Panc1 (cell line): ENCODE data around the gene RNU5B-1. TPM values are rescaled to one million over a fixed set of nuclear protein-coding genes. Genes with fewer than 3 reads are reported as not detected.

Experiments used
- ATAC-seq: fragments of 200-7000 bp; cut with Tn5 transposase; 2 replicates; pipeline ENCODE4 v1.9.1; 2020; ENCODE audit warnings: mild to moderate bottlenecking, moderate library complexity
- BruUV-seq: library from RNA; stranded (reverse); fragments of 400-500 nt; replicated peaks from 2 replicates; lab custom pipeline; 2021; lab: Mats Ljungman, UMichigan
- CTCF ChIA-PET: fragments of 300-600 bp; sonication (Branson Sonifier 250); formaldehyde crosslinking; loops from one replicate; lab custom pipeline; 2022; ENCODE audit warnings: antibody characterized with exemption; lab: Charles Lee
- POLR2A ChIA-PET: fragments of 300-600 bp; sonication (Branson Sonifier 250); formaldehyde crosslinking; loops from one replicate; lab custom pipeline; 2022; ENCODE audit warnings: antibody characterized with exemption; lab: Charles Lee
- DNase-seq: peaks from one replicate; pipeline ENCODE4 v3.0.0-alpha.2; 2010; ENCODE audit warnings: low read depth, low spot score
- H3K27ac ChIP-seq: 2 replicates; pipeline ENCODE4 v1.5.1; 2011; ENCODE audit warnings: mild to moderate bottlenecking, low read length, inconsistent platforms
- H3K27me3 ChIP-seq: fragments of 200-500 bp; sonication (Bioruptor generic); 2 replicates; pipeline ENCODE4 v1.6.0; 2014; ENCODE audit warnings: low read length, inconsistent platforms; ENCODE audit not compliant: control insufficient read depth, insufficient read depth
- H3K36me3 ChIP-seq: fragments of 200-500 bp; sonication (Bioruptor generic); 2 replicates; pipeline ENCODE4 v1.5.1; 2014; ENCODE audit warnings: inconsistent platforms, mild to moderate bottlenecking, low read length, moderate library complexity; ENCODE audit not compliant: control insufficient read depth, insufficient read depth
- H3K4me1 ChIP-seq: 2 replicates; pipeline ENCODE4 v1.5.1; 2011; ENCODE audit warnings: inconsistent platforms, mild to moderate bottlenecking, low read length, moderate library complexity; ENCODE audit not compliant: control insufficient read depth, insufficient read depth
- H3K4me3 ChIP-seq, 2 experiments: 2 replicates each; pipeline ENCODE4 v1.5.1; 2011 to 2012; ENCODE audit warnings: low read depth in 2 of 2, low read length in 2 of 2, mild to moderate bottlenecking in 2 of 2, inconsistent platforms in 1 of 2, moderate library complexity in 1 of 2
- H3K9me3 ChIP-seq: fragments of 200-500 bp; sonication (Bioruptor generic); 2 replicates; pipeline ENCODE4 v1.5.1; 2014; ENCODE audit warnings: low read depth, mild to moderate bottlenecking, inconsistent platforms, low read length, moderate library complexity; ENCODE audit not compliant: control insufficient read depth, insufficient read depth
- POLR2AphosphoS5 ChIP-seq: IDR thresholded peaks from 2 replicates; pipeline ENCODE4 v1.6.1; 2012; ENCODE audit warnings: mild to moderate bottlenecking, low read depth, low read length, moderate library complexity
- SIN3A ChIP-seq: IDR thresholded peaks from 2 replicates; pipeline ENCODE4 v1.6.1; 2012; ENCODE audit warnings: low read depth, mild to moderate bottlenecking, low read length, moderate library complexity, borderline replicate concordance; ENCODE audit not compliant: insufficient read depth
- TCF7L2 ChIP-seq: IDR thresholded peaks from 2 replicates; pipeline ENCODE4 v1.6.1; 2011; ENCODE audit warnings: mild to moderate bottlenecking, low read depth, low read length, inconsistent platforms
- in situ Hi-C: cut with HindIII; loops from 2 replicates; pipeline ENCODE4 v1.10.0; 2016; ENCODE audit warnings: low sequenced_read_pairs, low pct_unique_long_range_greater_than_20kb
- intact Hi-C: fragments of 100-400 bp; cut with micrococcal nuclease; formaldehyde crosslinking; loops from one replicate; pipeline ENCODE4 v1.10.0; 2022; ENCODE audit not compliant: unreplicated experiment
- total RNA-seq: library from RNA; stranded (reverse); gene quantifications from one replicate; pipeline ENCODE4 v1.2.1, GENCODE V29; 2021; ENCODE audit not compliant: unreplicated experiment
- TF ChIP-seq, protein P1 (sequence below): fragments of 450-650 bp; IDR thresholded peaks from 2 replicates; pipeline ENCODE4 v1.5.1; 2017; ENCODE audit warnings: mild to moderate bottlenecking
- TF ChIP-seq, protein P2 (sequence below), 2 experiments: IDR thresholded peaks; 2 replicates each; pipeline ENCODE4 v1.6.1; 2011 to 2012; ENCODE audit warnings: low read depth in 2 of 2, control low read depth in 1 of 2, low read length in 1 of 2, mild to moderate bottlenecking in 1 of 2, moderate library complexity in 1 of 2; ENCODE audit not compliant: insufficient read depth in 1 of 2

Gene RNU5B-1
- total RNA-seq, 1 experiment from 2014 or later, result not detected

DNA sequence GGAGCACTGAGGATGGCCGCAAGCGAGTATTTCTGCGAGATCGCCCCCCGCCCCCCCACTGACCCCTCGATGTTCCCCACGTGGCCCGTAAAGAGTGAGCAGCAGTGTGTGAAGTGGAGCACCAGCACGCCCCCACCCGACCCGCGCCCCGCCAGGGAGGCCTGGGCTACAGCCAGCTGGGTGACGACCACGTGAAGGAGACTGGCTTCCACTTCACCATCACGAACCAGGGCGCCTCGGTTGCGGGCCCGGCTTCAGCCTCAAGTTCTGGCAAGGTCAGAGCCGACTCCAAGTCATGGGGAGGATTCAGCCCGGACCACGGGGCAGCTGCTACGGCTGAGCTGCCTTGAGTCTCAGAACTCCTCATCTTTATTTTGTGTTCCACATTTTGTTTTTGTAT, 2.4 kb upstream of the RNU5B-1 start:
- Histone ChIP-seq H3K4me1 (peaks cover 24% of the 10 kb centered on the region), H3K36me3 (no peaks in the 10 kb centered on the region), H3K27me3 (no peaks in the 10 kb centered on the region), H3K4me3 (no peak overlapping the region), H3K27ac (peak overlapping the region; percentile 5; the same call in 1 of the 2 replicates), H3K9me3 (no peaks in the 10 kb centered on the region)
- intact Hi-C loops, result no loop called here
- in situ Hi-C loops, result no loop called here
- ATAC-seq (no peak), DNase-seq (no peak)
- TF ChIP-seq POLR2AphosphoS5 (no peak), TCF7L2 (no peak)
- TF ChIP-seq, protein P1, sequence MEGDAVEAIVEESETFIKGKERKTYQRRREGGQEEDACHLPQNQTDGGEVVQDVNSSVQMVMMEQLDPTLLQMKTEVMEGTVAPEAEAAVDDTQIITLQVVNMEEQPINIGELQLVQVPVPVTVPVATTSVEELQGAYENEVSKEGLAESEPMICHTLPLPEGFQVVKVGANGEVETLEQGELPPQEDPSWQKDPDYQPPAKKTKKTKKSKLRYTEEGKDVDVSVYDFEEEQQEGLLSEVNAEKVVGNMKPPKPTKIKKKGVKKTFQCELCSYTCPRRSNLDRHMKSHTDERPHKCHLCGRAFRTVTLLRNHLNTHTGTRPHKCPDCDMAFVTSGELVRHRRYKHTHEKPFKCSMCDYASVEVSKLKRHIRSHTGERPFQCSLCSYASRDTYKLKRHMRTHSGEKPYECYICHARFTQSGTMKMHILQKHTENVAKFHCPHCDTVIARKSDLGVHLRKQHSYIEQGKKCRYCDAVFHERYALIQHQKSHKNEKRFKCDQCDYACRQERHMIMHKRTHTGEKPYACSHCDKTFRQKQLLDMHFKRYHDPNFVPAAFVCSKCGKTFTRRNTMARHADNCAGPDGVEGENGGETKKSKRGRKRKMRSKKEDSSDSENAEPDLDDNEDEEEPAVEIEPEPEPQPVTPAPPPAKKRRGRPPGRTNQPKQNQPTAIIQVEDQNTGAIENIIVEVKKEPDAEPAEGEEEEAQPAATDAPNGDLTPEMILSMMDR, result no peak
- ChIA-PET POLR2A (no interaction called here), CTCF (no interaction called here)
- no TSS peak for BruUV-seq

DNA sequence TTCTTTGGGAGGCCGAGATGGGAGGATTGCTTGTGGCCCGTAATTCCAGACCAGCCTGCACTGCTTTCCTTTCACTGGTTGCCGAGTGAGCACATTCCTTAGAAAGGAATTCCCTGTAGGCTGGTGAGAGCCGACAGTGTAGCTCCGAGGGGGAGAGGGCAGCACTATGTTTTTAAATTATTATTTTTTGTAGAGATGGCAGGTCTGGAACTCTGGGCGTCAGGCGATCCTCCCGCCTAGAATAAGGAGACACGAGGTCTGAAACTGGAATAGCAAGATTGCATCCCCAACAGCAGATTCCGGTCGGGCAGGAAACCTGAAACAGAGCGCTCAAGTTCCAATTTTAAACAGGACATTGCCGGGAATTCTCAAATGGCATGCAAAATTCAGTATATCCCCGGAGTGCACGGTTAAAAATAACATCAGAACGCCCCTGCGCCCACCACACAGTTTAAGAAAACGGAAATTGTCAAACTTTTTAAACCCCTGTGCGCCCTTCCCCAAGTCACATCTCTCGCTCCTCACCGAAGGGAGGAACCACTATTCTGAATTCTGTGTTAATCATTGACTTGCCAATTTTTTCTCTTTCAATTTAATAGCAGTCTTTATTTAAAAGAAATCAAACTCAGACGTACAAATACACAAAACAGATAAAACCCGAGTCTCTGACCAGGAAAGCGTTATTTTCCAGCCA, 643 bp upstream of the RNU5B-1 start:
- BruUV-seq, result no TSS peak

More for the DNA sequence above, 643 bp upstream of the RNU5B-1 start:
- in situ Hi-C loops, result no loop called here
- Histone ChIP-seq H3K4me3 (peak overlapping the region; percentile 53 to 63), H3K27me3 (no peaks in the 10 kb centered on the region), H3K9me3 (no peaks in the 10 kb centered on the region), H3K36me3 (no peaks in the 10 kb centered on the region), H3K27ac (peak overlapping the region; percentile 98), H3K4me1 (peaks cover 18% of the 10 kb centered on the region)
- CTCF ChIA-PET, result no interaction called here
- peak; percentile 8; the same call in 1 of the 2 replicates for ATAC-seq
- intact Hi-C loops, result no loop called here
- TF ChIP-seq SIN3A (no peak), TCF7L2 (no peak), POLR2AphosphoS5 (no peak)
- TF ChIP-seq, protein P2, sequence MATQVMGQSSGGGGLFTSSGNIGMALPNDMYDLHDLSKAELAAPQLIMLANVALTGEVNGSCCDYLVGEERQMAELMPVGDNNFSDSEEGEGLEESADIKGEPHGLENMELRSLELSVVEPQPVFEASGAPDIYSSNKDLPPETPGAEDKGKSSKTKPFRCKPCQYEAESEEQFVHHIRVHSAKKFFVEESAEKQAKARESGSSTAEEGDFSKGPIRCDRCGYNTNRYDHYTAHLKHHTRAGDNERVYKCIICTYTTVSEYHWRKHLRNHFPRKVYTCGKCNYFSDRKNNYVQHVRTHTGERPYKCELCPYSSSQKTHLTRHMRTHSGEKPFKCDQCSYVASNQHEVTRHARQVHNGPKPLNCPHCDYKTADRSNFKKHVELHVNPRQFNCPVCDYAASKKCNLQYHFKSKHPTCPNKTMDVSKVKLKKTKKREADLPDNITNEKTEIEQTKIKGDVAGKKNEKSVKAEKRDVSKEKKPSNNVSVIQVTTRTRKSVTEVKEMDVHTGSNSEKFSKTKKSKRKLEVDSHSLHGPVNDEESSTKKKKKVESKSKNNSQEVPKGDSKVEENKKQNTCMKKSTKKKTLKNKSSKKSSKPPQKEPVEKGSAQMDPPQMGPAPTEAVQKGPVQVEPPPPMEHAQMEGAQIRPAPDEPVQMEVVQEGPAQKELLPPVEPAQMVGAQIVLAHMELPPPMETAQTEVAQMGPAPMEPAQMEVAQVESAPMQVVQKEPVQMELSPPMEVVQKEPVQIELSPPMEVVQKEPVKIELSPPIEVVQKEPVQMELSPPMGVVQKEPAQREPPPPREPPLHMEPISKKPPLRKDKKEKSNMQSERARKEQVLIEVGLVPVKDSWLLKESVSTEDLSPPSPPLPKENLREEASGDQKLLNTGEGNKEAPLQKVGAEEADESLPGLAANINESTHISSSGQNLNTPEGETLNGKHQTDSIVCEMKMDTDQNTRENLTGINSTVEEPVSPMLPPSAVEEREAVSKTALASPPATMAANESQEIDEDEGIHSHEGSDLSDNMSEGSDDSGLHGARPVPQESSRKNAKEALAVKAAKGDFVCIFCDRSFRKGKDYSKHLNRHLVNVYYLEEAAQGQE (IDR thresholded peaks at IDR 0.05; ENCODE audit: insufficient read depth in 1 of 2, low read depth in 2 of 2, low read length in 1 of 2), result no peak
- TF ChIP-seq, protein P1, result peak; percentile 42; the same call in 1 of the 2 replicates
- POLR2A ChIA-PET, result interaction anchor here (1.6 kb wide), 1 partner anchor 18 kb away, joined by 7 read pairs; the partner anchor contains the start of gene PARP16
- DNase-seq, result no peak
